ENCODE measurements around the gene ACACB.

Gene ACACB

DNA sequence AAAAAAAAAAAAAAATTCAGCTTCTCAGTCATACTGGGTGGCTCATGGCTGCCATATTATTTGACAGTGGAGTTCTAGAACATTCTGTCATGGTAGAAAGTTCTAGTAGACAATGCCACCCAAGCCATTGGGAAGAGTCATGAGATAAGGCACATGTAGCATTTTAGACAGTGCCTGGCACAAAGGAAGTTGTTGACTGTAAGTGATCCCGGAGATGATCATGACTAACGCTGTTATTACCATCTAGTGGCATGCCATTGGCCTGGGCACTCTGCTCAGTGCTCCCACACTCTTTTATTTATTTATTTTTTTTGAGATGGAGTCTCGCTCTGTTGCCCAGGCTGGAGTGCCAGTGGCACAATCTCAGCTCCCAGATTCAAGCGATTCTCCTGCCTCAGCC is 112.3 kb downstream of the ACACB start:
- no peak overlapping the region for H3K4me3 ChIP-seq (replicated peaks; ENCODE audit: low read depth, low read length)
- no peak for DNase-seq (ENCODE audit: extremely low read depth, insufficient read length)
- no peaks in the 10 kb centered on the region for H3K27me3 ChIP-seq (replicated peaks; ENCODE audit: control insufficient read depth, insufficient read depth, low read length)
- no peak for TF ChIP-seq CTCF (IDR thresholded peaks at IDR 0.05; ENCODE audit: insufficient read depth, low read length, poor library complexity, severe bottlenecking)
- H3K36me3 ChIP-seq (ENCODE audit: control insufficient read depth, insufficient read depth, low read length), result no peaks in the 10 kb centered on the region

- no peak overlapping the region for H3K4me3 ChIP-seq (replicated peaks; ENCODE audit: low read depth, low read length)
- no peaks in the 10 kb centered on the region for H3K36me3 ChIP-seq (ENCODE audit: control insufficient read depth, insufficient read depth, low read length)
- no peak for DNase-seq (ENCODE audit: extremely low read depth, insufficient read length)
- TF ChIP-seq CTCF (IDR thresholded peaks at IDR 0.05; ENCODE audit: insufficient read depth, low read length, poor library complexity, severe bottlenecking), result no peak
- no peaks in the 10 kb centered on the region for H3K27me3 ChIP-seq (replicated peaks; ENCODE audit: control insufficient read depth, insufficient read depth, low read length)
Measured at GRCh38 chr12:109230193-109230592, 113.8 kb downstream of the ACACB start.

DNA sequence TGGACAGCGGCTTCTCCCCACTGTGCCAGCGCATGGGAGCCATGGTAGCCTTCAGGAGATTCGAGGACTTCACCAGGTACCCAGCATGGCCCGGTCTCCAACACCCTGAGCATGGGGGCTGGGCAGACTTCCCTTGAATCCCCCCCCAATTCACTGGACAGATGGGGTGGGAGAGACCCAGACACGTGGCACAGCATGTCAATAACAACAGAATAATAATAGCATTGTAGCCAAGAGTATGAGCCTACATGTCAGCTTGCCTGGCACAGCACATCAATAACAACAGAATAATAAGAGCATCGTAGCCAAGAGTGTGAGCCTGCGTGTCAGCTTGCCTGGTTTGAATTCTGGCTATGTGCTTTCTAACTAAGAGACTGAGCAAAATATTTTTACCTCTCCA is 116.3 kb downstream of the ACACB start:
- DNase-seq (ENCODE audit: extremely low read depth, insufficient read length), result no peak
- TF ChIP-seq CTCF (IDR thresholded peaks at IDR 0.05; ENCODE audit: insufficient read depth, low read length, poor library complexity, severe bottlenecking), result no peak

GRCh38 chr12:109234012-109234411 is 117.6 kb downstream of the ACACB start:
- no peak overlapping the region for H3K4me3 ChIP-seq (replicated peaks; ENCODE audit: low read depth, low read length)
- TF ChIP-seq CTCF (IDR thresholded peaks at IDR 0.05; ENCODE audit: insufficient read depth, low read length, poor library complexity, severe bottlenecking), result no peak
- DNase-seq (ENCODE audit: extremely low read depth, insufficient read length), result no peak
- no peaks in the 10 kb centered on the region for H3K27me3 ChIP-seq (replicated peaks; ENCODE audit: control insufficient read depth, insufficient read depth, low read length)
- no peaks in the 10 kb centered on the region for H3K36me3 ChIP-seq (ENCODE audit: control insufficient read depth, insufficient read depth, low read length)

More for the DNA sequence above, 116.3 kb downstream of the ACACB start:
- Histone ChIP-seq H3K4me3 (replicated peaks; ENCODE audit: low read depth, low read length) (no peak overlapping the region), H3K36me3 (ENCODE audit: control insufficient read depth, insufficient read depth, low read length) (no peaks in the 10 kb centered on the region), H3K27me3 (replicated peaks; ENCODE audit: control insufficient read depth, insufficient read depth, low read length) (no peaks in the 10 kb centered on the region)

- Histone ChIP-seq H3K27me3 (replicated peaks; ENCODE audit: control insufficient read depth, insufficient read depth, low read length) (no peaks in the 10 kb centered on the region), H3K36me3 (ENCODE audit: control insufficient read depth, insufficient read depth, low read length) (no peaks in the 10 kb centered on the region), H3K4me3 (replicated peaks; ENCODE audit: low read depth, low read length) (no peak overlapping the region)
- no peak for TF ChIP-seq CTCF (IDR thresholded peaks at IDR 0.05; ENCODE audit: insufficient read depth, low read length, poor library complexity, severe bottlenecking)
- DNase-seq (ENCODE audit: extremely low read depth, insufficient read length), result no peak
Measured at GRCh38 chr12:109236257-109236656, 119.9 kb downstream of the ACACB start.

DNA sequence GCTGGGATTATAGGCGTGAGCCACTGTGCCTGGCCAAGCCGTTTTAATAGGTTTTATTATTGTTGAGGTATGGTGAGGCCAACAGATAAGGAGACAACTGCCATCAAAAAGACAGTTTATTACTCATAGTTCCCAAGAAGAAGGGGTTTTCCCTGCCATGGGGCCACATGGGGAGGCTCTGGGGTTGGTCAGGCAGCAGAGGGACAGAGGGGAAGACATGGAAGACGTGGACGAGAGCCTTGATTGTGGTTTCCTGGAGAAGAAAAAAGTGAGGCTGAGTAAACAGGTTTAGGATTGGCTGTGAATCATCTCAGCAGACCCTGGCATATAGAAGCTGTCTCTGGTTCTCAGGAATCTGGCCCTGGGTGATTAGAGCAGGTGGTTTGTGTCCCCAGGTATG is 122.8 kb downstream of the ACACB start:
- H3K27me3 ChIP-seq (replicated peaks; ENCODE audit: control insufficient read depth, insufficient read depth, low read length), result no peaks in the 10 kb centered on the region
- no peak for TF ChIP-seq CTCF (IDR thresholded peaks at IDR 0.05; ENCODE audit: insufficient read depth, low read length, poor library complexity, severe bottlenecking)
- no peak overlapping the region for H3K4me3 ChIP-seq (replicated peaks; ENCODE audit: low read depth, low read length)
- DNase-seq (ENCODE audit: extremely low read depth, insufficient read length), result no peak
- H3K36me3 ChIP-seq (ENCODE audit: control insufficient read depth, insufficient read depth, low read length), result no peaks in the 10 kb centered on the region

All from GM06990 (cell line).